ENCODE measurements around the gene ADAM23. TPM values are rescaled to one million over a fixed set of nuclear protein-coding genes. Genes with fewer than 3 reads are reported as not detected.

The ADAM23 gene
- polyA plus RNA-seq, 1 donor (not counting 4 experiments of a cell fraction or from before 2014, with no cell fraction given) = 1.3 TPM

DNA sequence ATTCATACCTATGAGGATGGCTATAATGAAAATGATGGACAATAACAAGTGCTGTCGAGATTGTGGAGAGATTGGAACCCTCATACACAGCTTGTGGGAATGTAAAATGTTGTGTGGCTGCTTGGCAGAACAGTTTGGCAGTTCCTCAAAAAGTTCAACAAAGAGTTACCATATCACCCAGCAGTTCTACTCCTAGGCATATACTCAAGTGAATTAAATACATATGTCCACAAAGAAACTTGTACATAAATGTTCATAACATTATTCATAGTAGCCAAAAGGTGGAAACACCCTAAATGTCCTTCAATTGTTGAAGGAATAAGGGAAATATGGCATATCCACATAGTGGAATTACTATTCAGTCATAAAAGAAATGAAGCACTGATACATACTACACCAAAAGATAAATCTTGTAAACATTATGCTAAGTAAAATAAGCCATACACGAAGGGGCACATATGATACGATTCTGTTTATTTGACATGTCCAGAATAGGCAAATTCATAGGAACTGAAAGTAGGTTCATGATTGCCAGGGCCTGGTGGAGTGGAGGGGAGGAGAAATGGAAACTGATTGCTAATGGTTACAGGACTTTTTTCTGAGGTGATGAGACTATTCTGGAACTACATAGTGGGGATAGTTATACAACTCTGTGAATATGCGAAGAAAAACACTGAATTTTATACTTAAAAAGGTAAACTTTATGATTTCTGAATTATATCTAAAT, 92.1 kb downstream of the ADAM23 start:
- FAIRE-seq = no peak

DNA sequence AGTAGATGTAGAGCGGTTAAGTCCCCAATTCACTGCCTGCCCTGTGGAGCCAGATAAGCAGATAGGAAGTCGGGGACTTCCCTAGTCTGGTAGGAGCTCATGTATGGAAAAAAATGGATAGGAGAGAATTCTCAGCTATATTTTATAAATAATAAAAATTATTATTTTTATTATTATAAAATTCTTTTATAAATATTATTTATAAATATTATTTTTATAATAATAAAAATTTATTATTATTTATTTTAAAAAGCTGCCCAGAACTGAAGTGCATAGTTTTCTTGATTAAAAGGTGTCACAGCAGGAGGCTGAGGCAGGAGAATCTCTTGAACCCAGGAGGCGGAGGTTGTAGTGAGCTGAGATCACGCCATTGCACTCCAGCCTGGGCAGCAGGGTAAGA, 97.4 kb downstream of the ADAM23 start:
- H3K27ac ChIP-seq (ENCODE audit: control insufficient read depth, insufficient read depth, low read length) = no peak overlapping the region
- H3K36me3 ChIP-seq (ENCODE audit: control insufficient read depth in 2 of 2, extremely low read depth in 1 of 2, insufficient read depth in 2 of 2, low read length in 2 of 2) = no peaks in the 10 kb centered on the region
- DNase-seq (ENCODE audit: low read depth, low spot score) = no peak
- H3K9me3 ChIP-seq (ENCODE audit: control insufficient read depth, low read depth, low read length) = no peaks in the 10 kb centered on the region
- TF ChIP-seq, protein P1, sequence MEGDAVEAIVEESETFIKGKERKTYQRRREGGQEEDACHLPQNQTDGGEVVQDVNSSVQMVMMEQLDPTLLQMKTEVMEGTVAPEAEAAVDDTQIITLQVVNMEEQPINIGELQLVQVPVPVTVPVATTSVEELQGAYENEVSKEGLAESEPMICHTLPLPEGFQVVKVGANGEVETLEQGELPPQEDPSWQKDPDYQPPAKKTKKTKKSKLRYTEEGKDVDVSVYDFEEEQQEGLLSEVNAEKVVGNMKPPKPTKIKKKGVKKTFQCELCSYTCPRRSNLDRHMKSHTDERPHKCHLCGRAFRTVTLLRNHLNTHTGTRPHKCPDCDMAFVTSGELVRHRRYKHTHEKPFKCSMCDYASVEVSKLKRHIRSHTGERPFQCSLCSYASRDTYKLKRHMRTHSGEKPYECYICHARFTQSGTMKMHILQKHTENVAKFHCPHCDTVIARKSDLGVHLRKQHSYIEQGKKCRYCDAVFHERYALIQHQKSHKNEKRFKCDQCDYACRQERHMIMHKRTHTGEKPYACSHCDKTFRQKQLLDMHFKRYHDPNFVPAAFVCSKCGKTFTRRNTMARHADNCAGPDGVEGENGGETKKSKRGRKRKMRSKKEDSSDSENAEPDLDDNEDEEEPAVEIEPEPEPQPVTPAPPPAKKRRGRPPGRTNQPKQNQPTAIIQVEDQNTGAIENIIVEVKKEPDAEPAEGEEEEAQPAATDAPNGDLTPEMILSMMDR (optimal IDR thresholded peaks at IDR 0.05 in 1 of 3, IDR thresholded peaks at IDR 0.05 in 1 of 3, conservative IDR thresholded peaks at IDR 0.05 in 1 of 3; ENCODE audit: extremely low read depth in 1 of 3, insufficient read depth in 2 of 3, low read length in 3 of 3) = no peak
- TF ChIP-seq EZH2 (IDR thresholded peaks at IDR 0.05; ENCODE audit: low read length) = no peak
- H3K9ac ChIP-seq (ENCODE audit: control insufficient read depth, extremely low read depth, insufficient read depth, low read length) = no peak overlapping the region
- no peaks in the 10 kb centered on the region for H3K27me3 ChIP-seq (ENCODE audit: control insufficient read depth, extremely low read depth, insufficient read depth, low read length)
- dilution Hi-C loops (cut with MboI; ENCODE audit: extremely low pct_ligation_motif_present, low sequenced_read_pairs) = no loop called here
- no peaks in the 10 kb centered on the region for H3K9me1 ChIP-seq (ENCODE audit: control insufficient read depth, extremely low read depth, insufficient read depth, low read length)
- no peak for FAIRE-seq
- H4K20me1 ChIP-seq (ENCODE audit: control insufficient read depth, extremely low read depth, insufficient read depth, low read length) = no peaks in the 10 kb centered on the region
- no peak overlapping the region for H2AFZ ChIP-seq (ENCODE audit: control insufficient read depth, low read length)
- no peaks in the 10 kb centered on the region for H3K4me1 ChIP-seq (ENCODE audit: control insufficient read depth, extremely low read depth, insufficient read depth, low read length)
- H3K4me2 ChIP-seq (ENCODE audit: control insufficient read depth, extremely low read depth, insufficient read depth, low read depth, low read length) = no peak overlapping the region
- H3K79me2 ChIP-seq (ENCODE audit: control insufficient read depth, insufficient read depth, low read length) = no peaks in the 10 kb centered on the region
- no peak overlapping the region for H3K4me3 ChIP-seq (ENCODE audit: control insufficient read depth in 2 of 3, extremely low read depth in 1 of 3, insufficient read depth in 2 of 3, low read depth in 1 of 3, low read length in 3 of 3)

More for the DNA sequence above, 92.1 kb downstream of the ADAM23 start:
- no peak for DNase-seq (ENCODE audit: low read depth, low spot score)
- H3K9me1 ChIP-seq (ENCODE audit: control insufficient read depth, extremely low read depth, insufficient read depth, low read length) = no peaks in the 10 kb centered on the region
- no peak overlapping the region for H3K4me3 ChIP-seq (ENCODE audit: control insufficient read depth in 2 of 3, extremely low read depth in 1 of 3, insufficient read depth in 2 of 3, low read depth in 1 of 3, low read length in 3 of 3)
- H3K4me2 ChIP-seq (ENCODE audit: control insufficient read depth, extremely low read depth, insufficient read depth, low read depth, low read length) = no peak overlapping the region
- no peak overlapping the region for H2AFZ ChIP-seq (ENCODE audit: control insufficient read depth, low read length)
- H3K9me3 ChIP-seq (ENCODE audit: control insufficient read depth, low read depth, low read length) = no peaks in the 10 kb centered on the region
- no peaks in the 10 kb centered on the region for H4K20me1 ChIP-seq (ENCODE audit: control insufficient read depth, extremely low read depth, insufficient read depth, low read length)
- no peaks in the 10 kb centered on the region for H3K36me3 ChIP-seq (ENCODE audit: control insufficient read depth in 2 of 2, extremely low read depth in 1 of 2, insufficient read depth in 2 of 2, low read length in 2 of 2)
- H3K79me2 ChIP-seq (ENCODE audit: control insufficient read depth, insufficient read depth, low read length) = no peaks in the 10 kb centered on the region
- dilution Hi-C loops (cut with MboI; ENCODE audit: extremely low pct_ligation_motif_present, low sequenced_read_pairs) = no loop called here
- H3K27me3 ChIP-seq (ENCODE audit: control insufficient read depth, extremely low read depth, insufficient read depth, low read length) = no peaks in the 10 kb centered on the region
- TF ChIP-seq EZH2 (IDR thresholded peaks at IDR 0.05; ENCODE audit: low read length) = no peak
- TF ChIP-seq, protein P1 (optimal IDR thresholded peaks at IDR 0.05 in 1 of 3, IDR thresholded peaks at IDR 0.05 in 1 of 3, conservative IDR thresholded peaks at IDR 0.05 in 1 of 3; ENCODE audit: extremely low read depth in 1 of 3, insufficient read depth in 2 of 3, low read length in 3 of 3) = no peak
- no peak overlapping the region for H3K9ac ChIP-seq (ENCODE audit: control insufficient read depth, extremely low read depth, insufficient read depth, low read length)
- no peak overlapping the region for H3K27ac ChIP-seq (ENCODE audit: control insufficient read depth, insufficient read depth, low read length)
- no peaks in the 10 kb centered on the region for H3K4me1 ChIP-seq (ENCODE audit: control insufficient read depth, extremely low read depth, insufficient read depth, low read length)

Data from keratinocyte (primary cell).